Activated CD4-positive, alpha-beta T cell treated with anti-CD3 and anti-CD28 coated beads, Interleukin-2, amount 50 U/mL, for 1 hour (primary cell): ENCODE measurements around the gene SEC31B.

Experiments used
- DNase-seq: peaks from one replicate; pipeline ENCODE4 v3.0.0-alpha.2; 2020

The SEC31B gene

DNA sequence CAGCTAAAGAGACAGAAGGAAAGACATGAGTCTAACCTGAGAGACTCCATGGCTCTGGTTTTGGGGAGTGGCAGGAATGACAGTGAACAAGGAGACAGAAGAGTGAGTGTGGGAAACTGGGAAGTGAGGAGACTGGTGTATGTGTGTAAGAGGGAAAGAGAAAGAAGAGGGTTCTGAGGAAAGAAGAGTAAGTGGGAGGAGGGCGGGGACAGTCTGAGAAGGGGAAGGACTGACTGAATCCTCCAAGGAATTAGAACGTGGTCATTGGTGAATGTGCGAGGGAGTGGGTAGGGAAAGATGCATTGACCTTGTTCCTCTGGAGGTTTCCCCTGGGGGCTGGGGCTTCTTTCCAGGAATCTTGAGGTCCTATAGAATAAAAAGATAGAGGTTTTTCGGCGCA, 30.3 kb downstream of the SEC31B start:
- no peak for DNase-seq

DNA sequence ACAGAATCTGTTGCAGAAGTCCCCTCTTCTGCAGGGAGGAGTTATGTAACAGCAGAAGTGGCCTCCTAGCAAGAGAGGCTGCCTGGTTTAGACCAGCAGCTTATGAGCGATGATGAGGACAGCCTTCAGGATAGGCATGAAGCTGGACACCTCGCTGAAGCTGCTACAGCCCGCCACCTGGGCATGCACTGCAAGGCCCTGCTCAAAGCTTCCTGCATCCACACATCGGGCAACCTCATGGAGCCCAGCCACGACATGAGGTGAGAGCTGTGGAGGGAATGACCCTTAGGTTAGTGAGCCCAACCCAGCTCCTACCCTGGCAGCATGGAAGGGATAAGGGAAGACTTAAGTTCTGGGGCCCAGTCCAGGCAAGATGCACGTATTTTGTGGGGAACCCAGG, 32.1 kb downstream of the SEC31B start:
- DNase-seq, result no peak

DNA sequence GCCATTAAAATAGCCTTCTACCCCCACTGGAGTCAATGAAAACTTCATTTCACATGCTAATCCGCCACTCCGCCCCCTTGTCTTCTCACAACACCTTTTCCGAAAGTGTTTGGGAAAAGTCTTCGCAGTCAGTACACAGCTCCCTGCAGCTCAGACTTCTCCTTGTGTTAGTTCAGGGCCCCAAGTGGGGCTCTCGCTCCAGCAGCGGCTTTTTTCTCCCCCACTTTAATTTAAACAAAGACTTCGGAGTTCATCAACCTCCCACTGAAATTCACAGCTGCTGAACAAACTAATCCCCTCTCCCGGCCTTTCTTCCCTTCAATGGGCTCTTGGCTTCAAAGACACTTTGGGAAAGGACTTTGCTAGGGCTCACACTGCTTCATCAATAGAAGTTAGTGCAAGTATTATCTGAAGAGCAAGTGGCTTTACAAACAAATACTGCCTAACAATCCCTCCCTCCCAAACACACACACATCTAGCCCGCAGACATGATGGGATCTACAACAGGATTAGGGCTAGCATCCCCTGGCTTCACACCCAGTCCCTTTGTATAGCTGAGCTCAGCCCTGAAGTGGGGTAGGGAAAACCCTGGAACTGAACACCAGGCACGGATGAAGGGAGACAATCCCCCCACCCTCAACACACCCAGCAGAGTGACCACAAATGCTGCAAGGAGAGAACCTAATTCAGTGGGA, 33.7 kb downstream of the SEC31B start:
- DNase-seq, result no peak

- DNase-seq, result no peak
Measured at GRCh38 chr10:100485366-100485765, 34.3 kb downstream of the SEC31B start.

DNA sequence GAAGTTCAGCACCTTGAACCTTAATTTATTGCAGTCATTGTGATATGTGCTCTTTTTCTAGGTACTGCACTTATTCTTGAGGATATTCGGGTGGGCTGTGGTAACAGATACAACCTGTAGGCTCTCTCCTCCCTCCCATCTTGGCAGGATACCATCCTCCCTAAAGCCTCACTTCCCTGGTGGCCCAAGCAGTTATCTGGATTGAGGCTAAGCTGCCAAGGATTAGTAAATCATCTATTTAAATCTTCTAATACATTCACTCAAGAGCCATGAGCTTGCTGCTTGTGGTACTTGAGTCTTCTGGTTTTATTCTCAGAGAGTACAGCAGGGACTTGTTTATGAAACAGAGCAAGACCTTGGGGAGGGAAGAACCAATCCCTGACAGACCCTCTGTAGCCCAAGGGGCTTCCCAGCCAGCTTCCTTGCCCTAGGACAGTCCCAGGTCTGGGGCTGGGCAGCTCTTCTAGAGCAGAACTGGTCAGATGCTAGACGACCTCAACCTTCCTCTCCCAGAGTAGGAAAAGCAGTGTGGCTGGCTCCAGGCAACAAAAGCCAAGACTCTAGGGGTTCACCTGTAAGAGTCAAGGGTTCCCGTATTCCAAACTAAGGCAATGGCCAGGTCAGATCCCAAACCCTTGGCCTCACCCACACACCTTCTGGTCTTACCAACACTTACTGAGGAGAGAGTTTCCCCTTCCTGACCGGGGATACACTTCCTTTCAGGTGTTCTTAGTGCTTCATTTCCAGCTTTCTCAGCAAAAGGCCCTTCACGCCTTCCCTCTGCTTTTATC, 35.6 kb downstream of the SEC31B start:
- no peak for DNase-seq

DNA sequence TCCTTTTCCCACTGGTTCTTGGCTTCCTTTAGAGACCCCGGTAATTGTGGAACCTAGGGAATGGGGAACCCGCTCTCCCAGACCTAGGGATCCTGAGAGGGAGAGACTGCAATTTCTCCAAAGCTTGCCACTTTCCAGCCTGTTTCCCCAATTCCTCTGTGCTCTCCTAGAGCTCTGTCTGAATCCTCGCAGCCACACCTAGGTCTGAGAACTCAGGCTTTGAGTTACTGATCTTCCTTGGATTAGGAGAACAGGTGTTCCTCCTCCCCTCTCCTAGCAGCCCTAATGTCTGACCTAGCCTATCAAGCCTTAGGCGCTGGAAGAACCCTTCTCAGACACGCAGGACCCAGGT, 36.9 kb downstream of the SEC31B start:
- no peak for DNase-seq

DNA sequence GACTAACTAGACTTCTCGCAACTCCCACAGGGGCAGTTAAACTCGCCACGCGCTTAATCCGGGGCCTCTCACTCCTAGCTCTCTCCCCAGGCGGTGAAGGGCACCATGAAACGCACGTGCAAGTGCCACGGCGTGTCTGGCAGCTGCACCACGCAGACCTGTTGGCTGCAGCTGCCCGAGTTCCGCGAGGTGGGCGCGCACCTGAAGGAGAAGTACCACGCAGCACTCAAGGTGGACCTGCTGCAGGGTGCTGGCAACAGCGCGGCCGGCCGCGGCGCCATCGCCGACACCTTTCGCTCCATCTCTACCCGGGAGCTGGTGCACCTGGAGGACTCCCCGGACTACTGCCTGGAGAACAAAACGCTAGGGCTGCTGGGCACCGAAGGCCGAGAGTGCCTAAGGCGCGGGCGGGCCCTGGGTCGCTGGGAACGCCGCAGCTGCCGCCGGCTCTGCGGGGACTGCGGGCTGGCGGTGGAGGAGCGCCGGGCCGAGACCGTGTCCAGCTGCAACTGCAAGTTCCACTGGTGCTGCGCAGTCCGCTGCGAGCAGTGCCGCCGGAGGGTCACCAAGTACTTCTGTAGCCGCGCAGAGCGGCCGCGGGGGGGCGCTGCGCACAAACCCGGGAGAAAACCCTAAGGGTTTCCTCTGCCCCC, 37.4 kb downstream of the SEC31B start:
- peak; percentile 67 for DNase-seq

DNA sequence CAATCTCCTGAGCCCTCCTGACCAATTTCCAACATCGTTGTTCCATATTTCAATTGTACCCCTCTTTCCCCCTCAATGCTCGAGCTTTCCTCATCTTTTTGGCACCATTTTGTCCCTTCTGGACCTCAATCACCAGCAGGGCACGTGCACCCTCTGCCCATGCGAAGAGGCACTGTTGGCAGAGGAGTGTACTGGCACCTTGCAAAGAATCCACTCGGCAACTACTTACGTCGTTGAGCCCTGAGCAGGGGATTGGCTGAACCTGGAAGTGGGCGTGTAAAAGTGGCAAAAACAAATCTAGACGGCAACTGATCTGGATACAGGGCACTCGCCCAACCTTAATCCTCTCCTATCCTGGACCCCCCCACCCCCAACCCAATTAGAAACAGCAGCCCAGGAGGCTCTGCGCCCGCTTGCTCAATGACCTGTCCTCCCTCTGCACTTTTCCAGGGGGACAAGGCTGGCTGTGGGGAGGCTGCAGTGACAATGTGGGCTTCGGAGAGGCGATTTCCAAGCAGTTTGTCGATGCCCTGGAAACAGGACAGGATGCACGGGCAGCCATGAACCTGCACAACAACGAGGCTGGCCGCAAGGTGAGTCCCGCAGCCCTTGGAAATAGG, 38.1 kb downstream of the SEC31B start:
- DNase-seq, result peak; percentile 92

DNA sequence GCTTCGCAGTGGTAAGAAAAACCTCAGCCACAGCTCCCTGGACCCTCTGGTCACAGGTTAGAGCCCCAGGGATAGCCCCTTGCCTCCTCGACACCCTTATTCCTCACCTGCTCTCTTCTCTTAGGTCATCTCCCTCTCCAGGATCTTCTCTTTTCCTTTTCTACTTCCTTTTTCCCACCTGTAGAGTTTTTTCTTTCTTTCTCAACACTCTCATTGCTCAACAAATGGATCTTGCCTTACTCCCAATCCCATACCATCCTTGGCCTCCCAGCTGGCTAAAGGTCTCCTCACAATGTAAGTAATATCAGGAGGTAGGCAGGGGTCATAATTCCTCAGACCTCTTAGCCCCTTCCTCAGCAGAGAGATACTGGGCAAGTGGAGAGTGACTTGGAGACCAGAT, 39.7 kb downstream of the SEC31B start:
- DNase-seq, result no peak

GRCh38 chr10:100479037-100479436, 40.6 kb downstream of the SEC31B start:
- DNase-seq, result no peak

GRCh38 chr10:100477970-100478369, 41.7 kb downstream of the SEC31B start:
- no peak for DNase-seq

DNA sequence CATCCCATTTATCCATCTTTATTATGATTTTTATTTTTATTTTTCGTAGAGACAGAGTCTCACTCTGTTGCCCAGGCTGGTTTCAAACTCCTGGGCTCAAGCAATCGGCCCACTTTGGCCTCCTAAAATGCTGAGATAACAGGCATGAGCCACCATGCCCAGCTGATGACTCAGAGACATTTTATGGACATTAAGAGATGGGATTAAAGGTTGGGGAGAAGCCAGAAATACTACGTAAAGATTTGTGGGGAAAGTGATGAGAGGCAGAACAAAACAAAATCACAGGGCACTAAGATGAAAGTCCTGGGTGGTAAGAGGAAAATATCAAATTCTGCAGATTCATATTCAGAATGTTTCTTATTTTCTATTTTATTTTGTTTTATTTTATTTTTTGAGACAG, 49.3 kb downstream of the SEC31B start:
- no peak for DNase-seq

DNA sequence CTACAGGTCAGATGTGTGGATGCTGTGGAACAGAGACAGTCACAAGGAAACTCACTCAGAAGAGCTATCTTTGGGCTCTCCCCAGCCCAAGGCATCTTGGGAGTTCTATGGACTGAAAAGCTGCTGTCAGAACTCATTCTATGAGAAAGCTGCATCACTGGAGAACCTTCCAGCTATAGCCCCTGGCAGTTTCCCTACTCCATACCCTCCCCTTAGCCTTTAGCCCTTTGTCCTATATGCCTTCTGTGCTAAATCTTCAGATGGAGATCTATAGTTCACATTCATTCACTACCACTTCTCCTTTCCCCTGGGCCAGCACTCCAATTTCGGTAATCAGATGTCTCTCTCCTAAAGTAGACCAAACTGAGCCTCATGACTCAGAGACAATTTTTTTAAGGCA, 49.9 kb downstream of the SEC31B start:
- DNase-seq, result no peak

DNA sequence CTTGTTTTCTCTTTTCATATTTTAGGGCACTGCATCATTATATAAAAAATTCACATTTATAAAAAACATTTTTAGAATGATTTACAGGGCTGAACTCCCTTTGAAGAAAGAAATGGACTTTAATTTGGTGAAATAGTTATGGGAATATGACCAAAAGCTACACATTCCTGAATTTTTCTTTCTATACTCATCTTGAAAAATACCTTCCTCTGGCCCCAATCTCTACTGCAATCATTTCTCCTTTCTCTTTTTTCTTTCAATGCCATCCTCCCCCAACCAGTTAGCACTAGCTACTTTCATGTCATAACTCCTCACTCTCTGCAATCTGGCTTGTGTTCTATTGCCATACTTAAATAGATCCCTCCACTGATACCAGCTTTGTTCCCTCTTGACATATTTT, 50.7 kb downstream of the SEC31B start:
- no peak for DNase-seq

GRCh38 chr10:100468322-100468721, 51.3 kb downstream of the SEC31B start:
- no peak for DNase-seq

- no peak for DNase-seq
Measured at GRCh38 chr10:100462709-100463108, 57.0 kb downstream of the SEC31B start, which contains the start of gene WNT8B. Gene WNT8B, plus strand, starts transcription at chr10:100463009. Its CDS starts 160 bp downstream, at chr10:100463169.

GRCh38 chr10:100448951-100449350, 70.7 kb downstream of the SEC31B start:
- DNase-seq, result no peak

DNA sequence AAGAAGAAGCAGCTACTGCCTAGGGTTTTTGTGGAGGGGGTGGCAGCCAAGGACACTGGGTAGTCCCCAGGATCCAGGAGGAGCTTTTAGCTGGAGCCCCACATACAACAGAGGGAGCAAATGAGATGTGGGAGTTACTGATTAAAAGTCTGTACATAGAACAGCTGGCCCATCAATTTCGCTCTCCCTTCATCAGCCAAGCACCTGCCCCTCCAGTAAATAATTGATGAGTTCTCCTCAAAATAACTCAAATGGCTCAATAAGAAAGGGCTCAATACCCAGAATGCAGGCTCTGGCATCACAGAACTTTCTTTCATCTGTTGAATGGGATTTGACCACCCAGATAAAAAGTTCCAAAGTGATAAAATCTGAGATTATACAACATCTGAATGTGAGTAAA, 72.0 kb downstream of the SEC31B start:
- DNase-seq, result no peak

- no peak for DNase-seq
Measured at GRCh38 chr10:100446130-100446761, 73.4 kb downstream of the SEC31B start.

GRCh38 chr10:100442548-100442947, 77.1 kb downstream of the SEC31B start:
- DNase-seq, result no peak

GRCh38 chr10:100438674-100439315, 80.9 kb downstream of the SEC31B start:
- no peak for DNase-seq
